HL-60/S4 treated with phorbol 12-myristate 13-acetate at 8.2 ng/mL for 4 days and 3 days (cell line): ENCODE measurements around the gene SUPT3H.

Source experiments
- in situ Hi-C: fragments of 300-500 bp; cut with MboI; formaldehyde crosslinking; loops from 2 replicates; pipeline ENCODE4 v1.15.0; 2022; ENCODE audit warnings: low sequenced_read_pairs

The SUPT3H gene

GRCh38 chr6:45012687-45013086, 365.0 kb downstream of the SUPT3H start:
- in situ Hi-C loops, result no loop called here

DNA sequence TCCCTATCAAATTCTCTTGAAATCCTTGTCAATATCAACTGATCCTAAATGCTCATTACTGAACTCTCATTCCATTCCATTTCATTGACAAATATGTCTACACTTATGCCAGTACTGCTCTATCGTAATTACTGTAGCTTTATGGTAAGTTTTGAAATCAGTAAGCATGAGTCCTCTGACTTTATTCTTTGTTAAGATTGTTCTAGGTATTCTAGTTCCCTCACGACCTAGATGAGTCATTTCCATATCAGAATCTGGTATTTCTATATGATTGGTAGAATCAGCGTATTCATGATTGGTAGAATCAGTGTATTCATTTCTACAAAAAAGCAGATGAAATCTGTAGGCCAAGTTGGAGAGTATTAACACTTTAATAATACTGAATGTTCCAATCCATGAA, 368.2 kb downstream of the SUPT3H start:
- in situ Hi-C loops, result no loop called here

DNA sequence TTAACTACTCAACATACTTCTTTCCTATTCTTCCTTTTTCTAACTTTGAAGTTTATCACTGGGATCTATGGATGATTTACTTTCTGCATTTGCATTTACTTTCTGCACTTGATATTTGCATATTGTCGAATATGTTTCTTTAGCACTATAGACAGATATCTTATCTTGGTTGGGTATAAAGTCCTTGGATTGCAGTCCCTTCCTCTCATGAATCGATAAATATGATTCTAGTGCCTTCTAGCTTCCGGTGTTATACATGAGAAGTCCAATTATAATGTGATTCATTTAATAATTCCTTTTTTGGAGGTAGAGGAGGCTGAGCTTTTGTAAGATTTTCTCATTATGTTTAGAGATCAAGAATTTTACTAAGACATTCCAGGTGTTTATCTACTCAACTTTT, 370.8 kb downstream of the SUPT3H start:
- in situ Hi-C loops, result no loop called here

GRCh38 chr6:45003961-45004360, 373.8 kb downstream of the SUPT3H start:
- in situ Hi-C loops, result no loop called here

DNA sequence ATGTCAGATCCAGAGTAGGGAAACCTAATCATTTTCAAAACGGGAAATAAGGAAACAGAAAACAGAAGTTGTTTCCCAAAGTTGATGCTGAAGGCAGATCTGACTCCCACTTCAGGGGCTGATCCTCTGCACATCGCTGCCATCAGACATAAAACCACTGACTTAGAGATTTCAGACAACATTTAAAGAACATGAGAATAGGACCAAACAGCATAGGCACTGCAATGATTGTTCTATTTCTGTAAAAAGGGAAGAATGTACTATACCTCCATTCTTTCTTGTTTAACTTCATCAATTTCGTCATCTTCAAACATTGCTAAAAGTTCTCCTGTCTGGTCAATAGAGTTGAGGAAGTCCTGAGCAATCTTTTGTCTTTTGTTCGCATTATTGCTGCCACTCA, 374.3 kb downstream of the SUPT3H start:
- in situ Hi-C loops, result no loop called here

DNA sequence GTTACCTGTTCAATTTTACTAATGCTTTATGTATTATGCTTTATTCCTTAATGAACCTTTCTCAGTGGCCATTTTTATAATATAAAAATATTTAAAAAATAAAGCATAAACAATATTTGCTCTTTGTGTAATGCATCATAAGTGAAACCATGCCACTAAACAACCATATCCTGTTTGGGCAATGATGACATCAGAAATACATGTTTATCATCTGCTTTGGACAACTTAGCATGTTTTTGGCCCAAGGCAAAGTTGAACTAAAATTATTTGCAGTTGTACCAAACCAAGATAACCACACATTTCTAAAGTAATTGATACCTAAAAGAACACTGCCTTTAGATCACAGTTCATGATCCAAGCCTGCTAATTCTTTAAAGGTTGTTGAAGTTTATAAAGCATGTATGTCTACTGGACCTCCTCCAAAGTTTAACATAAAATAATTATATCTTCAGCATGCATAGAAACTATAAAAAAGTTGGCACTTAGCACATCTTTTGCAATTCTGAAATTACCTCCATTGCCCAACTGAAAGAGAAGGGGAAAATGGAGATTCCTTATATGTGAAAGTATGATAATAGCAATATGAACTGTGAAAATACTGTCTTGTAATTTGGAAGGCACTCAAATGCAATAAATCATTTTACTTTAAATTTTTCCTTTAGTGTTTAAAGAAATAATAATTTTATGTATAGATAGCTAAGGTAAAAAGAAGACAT, 375.2 kb downstream of the SUPT3H start:
- in situ Hi-C loops, result no loop called here

- in situ Hi-C loops, result no loop called here
These were observed 376.1 kb downstream of the SUPT3H start for GRCh38 chr6:45001663-45002062.

DNA sequence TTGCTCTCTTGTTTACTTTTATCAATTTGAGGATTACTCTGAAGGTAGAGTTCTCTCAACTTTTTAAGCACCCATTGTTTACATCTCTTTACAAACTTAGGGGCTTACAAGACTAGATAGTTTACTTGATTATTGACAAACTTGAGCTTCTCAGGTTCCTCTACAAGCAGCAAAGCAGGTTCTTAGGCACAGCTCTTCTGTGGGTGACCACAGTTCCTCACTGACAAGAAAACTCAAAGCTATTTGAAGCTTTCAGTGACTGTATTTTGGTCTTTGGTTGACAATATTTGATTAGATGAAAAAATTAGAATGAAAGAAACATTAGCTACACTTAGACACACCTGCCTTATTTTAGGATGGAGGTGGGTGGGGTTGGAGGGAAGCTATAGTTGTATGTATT, 376.9 kb downstream of the SUPT3H start:
- in situ Hi-C loops, result no loop called here

GRCh38 chr6:44999066-44999465, 378.7 kb downstream of the SUPT3H start:
- in situ Hi-C loops, result no loop called here

DNA sequence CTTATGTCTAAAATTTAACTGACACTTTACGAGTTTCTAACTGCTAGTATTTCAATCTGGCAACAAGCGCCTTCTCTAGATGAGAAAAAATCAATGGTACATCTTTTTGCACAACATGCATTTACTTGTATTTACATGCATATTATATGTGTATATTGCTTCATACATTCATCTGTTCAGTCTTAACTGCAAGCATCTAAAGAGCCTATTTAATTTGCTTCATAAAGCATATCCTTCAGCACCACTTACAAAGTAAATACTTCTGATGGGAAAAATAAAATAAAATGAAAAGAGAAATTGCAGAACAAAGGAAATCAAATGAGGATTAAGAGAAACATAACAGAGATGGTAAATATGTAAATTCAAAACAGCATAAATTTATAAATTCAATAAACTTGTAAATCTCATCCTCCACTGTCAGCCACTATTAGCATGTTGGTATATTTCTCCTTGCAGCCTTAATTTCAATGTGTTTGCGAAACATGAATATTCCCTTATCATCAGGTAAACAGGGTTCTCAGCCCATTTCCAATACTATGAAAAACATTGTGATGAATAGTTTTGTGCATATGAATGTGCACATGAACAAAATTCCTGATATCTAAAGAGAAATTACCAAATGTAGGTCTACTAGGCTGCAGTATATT, 382.1 kb downstream of the SUPT3H start:
- in situ Hi-C loops, result no loop called here

DNA sequence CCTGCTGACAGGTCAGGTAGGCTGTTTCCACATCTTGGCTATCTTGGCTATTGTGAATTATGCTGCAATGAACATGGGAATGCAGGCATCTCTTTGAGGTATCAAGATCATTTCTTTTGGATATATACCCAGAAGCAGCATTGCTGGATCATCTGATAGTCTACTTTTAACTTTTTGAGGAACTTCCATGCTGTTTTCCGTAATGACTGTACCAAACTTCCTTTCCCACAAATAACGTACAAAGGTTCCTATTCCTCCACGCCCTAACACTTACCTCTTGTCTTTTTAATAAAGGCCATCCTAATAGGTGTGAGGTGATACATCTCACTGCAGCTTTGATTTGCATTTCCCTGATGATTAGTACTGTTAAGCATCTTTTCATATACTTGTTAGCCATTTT, 388.3 kb downstream of the SUPT3H start:
- in situ Hi-C loops, result no loop called here

GRCh38 chr6:44985006-44985405, 392.7 kb downstream of the SUPT3H start:
- in situ Hi-C loops, result no loop called here

- in situ Hi-C loops, result no loop called here
These were observed 394.0 kb downstream of the SUPT3H start for GRCh38 chr6:44983467-44984365.

DNA sequence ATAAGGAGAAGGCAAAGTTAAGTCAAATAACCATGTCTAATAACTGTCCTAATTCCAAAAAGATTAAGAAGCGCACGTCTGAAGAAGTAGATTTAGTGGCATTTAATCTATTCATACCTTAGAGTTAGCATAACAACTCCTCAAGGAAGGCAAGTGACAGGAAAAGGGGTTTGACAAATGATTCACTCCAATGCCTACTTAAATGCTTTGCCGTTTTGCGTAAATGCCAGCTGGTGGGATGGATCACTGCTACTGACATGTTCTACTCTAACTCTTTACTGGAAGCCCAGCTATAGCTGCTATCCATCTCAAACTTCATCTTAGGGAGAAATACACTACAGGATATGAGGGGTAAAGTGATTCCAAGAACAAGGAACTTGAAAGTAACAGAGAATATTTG, 396.9 kb downstream of the SUPT3H start:
- in situ Hi-C loops, result no loop called here

DNA sequence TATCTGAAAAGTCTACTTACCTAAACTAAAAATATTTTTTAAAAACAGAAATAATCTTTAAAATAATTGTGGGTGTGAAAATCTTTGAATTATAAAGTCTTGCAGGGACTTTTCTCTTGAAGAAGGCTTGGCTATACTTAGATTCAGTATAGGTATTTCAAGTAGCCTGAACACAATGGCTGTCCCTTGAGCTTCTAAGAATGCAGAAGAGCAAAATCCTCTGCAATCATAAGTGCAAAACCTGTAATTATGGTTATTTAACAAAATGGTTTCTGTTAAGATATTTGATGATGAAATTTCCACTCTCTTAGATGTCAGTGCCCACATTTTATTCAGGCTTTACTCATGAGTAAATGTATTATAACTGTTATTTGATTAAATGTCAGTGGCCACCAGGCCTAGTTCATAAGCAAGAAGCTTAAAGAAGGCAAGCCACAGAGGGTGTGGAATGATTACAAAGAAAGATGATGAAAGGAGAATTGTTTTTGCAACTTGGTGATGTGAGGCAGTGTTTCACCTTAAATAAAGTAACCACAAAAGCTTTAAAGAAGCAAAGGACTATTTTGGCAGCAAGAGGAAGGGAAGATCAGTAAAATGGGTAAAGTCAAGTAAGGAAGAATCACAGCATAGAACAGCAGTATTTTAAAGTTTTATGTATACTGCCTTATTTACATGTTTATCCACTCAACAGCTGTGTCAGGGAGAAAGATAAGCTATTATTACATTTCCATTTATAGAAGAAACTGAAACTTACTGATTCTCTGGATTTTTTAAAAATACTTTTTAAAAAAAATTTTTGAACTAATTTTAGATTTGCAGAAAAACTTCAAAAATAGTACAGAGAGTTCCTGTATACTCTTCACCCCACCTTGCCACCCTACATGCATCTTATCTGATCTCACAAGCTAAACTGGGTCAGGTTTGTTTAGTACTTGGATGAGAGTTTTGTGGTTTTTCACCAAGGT, 400.8 kb downstream of the SUPT3H start:
- in situ Hi-C loops, result no loop called here

DNA sequence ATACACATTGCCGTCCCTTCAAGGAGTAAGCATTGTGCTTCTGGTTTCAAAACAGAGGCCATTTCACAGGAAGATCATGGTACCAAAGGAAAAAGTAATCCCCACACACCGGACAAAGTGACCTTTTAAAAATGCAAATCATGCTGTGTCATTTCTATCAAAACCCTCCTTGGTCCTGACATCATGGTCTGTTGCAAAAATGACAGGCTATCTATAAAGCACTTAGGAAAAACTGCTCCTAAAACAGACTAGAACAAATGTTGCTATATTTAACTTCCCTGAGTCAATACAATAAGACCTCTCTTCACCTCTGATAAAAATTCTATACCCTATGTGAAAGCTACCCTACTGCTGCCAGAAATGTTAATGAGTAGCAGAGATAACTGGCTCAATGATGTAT, 403.2 kb downstream of the SUPT3H start:
- in situ Hi-C loops, result no loop called here

GRCh38 chr6:44972709-44973108, 405.0 kb downstream of the SUPT3H start:
- in situ Hi-C loops, result no loop called here

GRCh38 chr6:44969446-44970185, 408.1 kb downstream of the SUPT3H start:
- in situ Hi-C loops, result no loop called here

DNA sequence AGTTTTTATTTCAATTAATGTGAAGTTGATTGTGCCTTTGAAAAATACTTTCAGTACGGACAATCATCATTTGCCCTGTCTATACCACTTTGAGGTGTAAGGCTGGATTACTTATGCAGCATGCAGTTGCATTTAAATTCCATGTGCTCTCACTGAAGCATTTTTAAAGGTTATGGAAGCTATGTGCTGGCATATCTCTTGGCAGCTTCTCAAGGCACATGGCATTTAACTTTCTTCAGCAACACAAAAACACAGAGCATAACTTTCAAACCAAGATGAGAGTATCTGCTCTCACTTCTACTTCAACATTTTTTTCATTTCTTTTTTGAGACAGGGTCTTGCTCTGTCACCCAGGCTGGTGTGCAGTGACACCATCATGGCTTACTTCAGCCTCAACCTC, 410.3 kb downstream of the SUPT3H start:
- in situ Hi-C loops, result no loop called here
